Peyer's patch (tissue), 4 donors: ENCODE measurements around the gene XIAP. TPM values are rescaled to one million over a fixed set of nuclear protein-coding genes. Genes with fewer than 3 reads are reported as not detected.
A peak's percentile ranks its signal among the peaks of the same experiment; 100 is the strongest.
"Not testable (repeated sequence)": the region's sequence is repeated elsewhere in the genome, so short reads cannot be mapped to it uniquely, and the experiment has no call there.

Experiments used
- DNase-seq, 3 donors: peaks; one replicate each; pipeline ENCODE4 v3.0.0-alpha.2; 2017 to 2019
- H3K27ac ChIP-seq, 4 donors: fragments of 200-600 bp; sonication (generic); one replicate each; pipeline ENCODE4 v1.5.1; 2016 to 2019
- H3K27me3 ChIP-seq, 2 donors: fragments of 200-600 bp; sonication (generic); one replicate each; pipeline ENCODE4 v1.5.1; 2019
- H3K36me3 ChIP-seq, 3 donors: fragments of 200-600 bp; sonication (generic); one replicate each; pipeline ENCODE4 v1.5.1; 2016 to 2019
- H3K4me1 ChIP-seq, 4 donors: fragments of 200-600 bp; sonication (generic); one replicate each; pipeline ENCODE4 v1.5.1; 2016 to 2019
- H3K4me3 ChIP-seq, 4 donors: fragments of 200-600 bp; sonication (generic); 1 replicate in 3 of 4; 2 replicates in 1 of 4; pipeline ENCODE4 v1.5.1; 2016 to 2019; ENCODE audit warnings: mild to moderate bottlenecking in 1 of 4
- H3K9me3 ChIP-seq, 4 donors: fragments of 200-600 bp; sonication (generic); one replicate each; pipeline ENCODE4 v1.5.1; 2016 to 2019; ENCODE audit warnings: mild to moderate bottlenecking in 1 of 4
- CTCF ChIP-seq, 6 experiments: fragments of 450-650 bp in 4 of 6; fragments of 200-600 bp in 2 of 6; sonication (generic) in 1 of 6; IDR thresholded peaks; one replicate each; pipeline ENCODE4 v1.5.1; 2017 to 2019; ENCODE audit warnings: antibody characterized with exemption in 6 of 6, mild to moderate bottlenecking in 3 of 6, moderate library complexity in 1 of 6
- POLR2A ChIP-seq, 2 donors: fragments of 450-650 bp; IDR thresholded peaks; one replicate each; pipeline ENCODE4 v1.5.1; 2017; ENCODE audit warnings: antibody characterized with exemption in 2 of 2, mild to moderate bottlenecking in 2 of 2, moderate library complexity in 2 of 2
- total RNA-seq, 4 donors: library from RNA; depleted of rRNA; stranded (reverse); fragments of >200 nt; gene quantifications; one replicate each; pipeline ENCODE4 v1.1.0, GENCODE V29; 2016

The XIAP gene
- 10 to 100 TPM; 27.7 to 46.2 (median 37.9) TPM for total RNA-seq

GRCh38 chrX:123859846-123860838 is at the start of gene XIAP:
XIAP (plus strand) TSS chrX:123860053; CDS start chrX:123885663, 25,610 bp downstream.
- Histone ChIP-seq H3K27me3 (no peaks in the 10 kb centered on the region), H3K36me3 (no peaks in the 10 kb centered on the region), H3K4me3 (peak within 1 kb of the TSS; percentile 52 to 82 (median 74)), H3K27ac (peak within 1 kb of the TSS; percentile 87 to 99 (median 98)), H3K9me3 (no peaks in the 10 kb centered on the region), H3K4me1 (no peaks in the 10 kb centered on the region)
- TF ChIP-seq CTCF (IDR thresholded peaks at IDR 0.05) (peak in 1 of 6 experiments; percentile 14), POLR2A (IDR thresholded peaks at IDR 0.05) (peak; percentile 67)
- peak; percentile 54 to 89 (median 84) for DNase-seq

DNA sequence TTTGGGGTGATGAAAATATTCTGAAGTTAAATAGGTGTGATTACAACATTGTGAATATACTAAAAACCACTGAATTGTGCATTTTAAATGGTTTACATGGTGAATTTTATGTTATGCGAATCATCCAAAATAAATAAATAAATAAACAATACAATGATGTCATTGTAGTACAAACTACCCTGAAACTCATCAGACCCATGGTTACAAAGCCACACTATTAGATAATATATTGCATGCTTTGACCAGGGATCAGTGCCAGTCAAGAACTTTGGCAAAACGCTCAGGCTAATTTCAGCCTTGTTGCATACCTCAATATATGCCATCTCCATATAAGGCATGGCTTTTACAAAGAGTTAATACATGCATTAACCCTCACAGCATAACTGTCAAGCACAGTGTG is 45.5 kb upstream of the XIAP start:
- no peak overlapping the region for H3K27ac ChIP-seq
- no peaks in the 10 kb centered on the region for H3K36me3 ChIP-seq
- H3K4me1 ChIP-seq, result no peaks in the 10 kb centered on the region
- TF ChIP-seq POLR2A (IDR thresholded peaks at IDR 0.05) (no peak), CTCF (IDR thresholded peaks at IDR 0.05) (no peak)
- H3K9me3 ChIP-seq, result no peaks in the 10 kb centered on the region
- DNase-seq, result no peak
- no peak overlapping the region for H3K4me3 ChIP-seq
- no peaks in the 10 kb centered on the region for H3K27me3 ChIP-seq

GRCh38 chrX:123814934-123815394 is 44.9 kb upstream of the XIAP start:
- not testable (repeated sequence) for H3K36me3 ChIP-seq, H3K4me1 ChIP-seq, H3K4me3 ChIP-seq, H3K27ac ChIP-seq, DNase-seq, H3K27me3 ChIP-seq, H3K9me3 ChIP-seq

DNA sequence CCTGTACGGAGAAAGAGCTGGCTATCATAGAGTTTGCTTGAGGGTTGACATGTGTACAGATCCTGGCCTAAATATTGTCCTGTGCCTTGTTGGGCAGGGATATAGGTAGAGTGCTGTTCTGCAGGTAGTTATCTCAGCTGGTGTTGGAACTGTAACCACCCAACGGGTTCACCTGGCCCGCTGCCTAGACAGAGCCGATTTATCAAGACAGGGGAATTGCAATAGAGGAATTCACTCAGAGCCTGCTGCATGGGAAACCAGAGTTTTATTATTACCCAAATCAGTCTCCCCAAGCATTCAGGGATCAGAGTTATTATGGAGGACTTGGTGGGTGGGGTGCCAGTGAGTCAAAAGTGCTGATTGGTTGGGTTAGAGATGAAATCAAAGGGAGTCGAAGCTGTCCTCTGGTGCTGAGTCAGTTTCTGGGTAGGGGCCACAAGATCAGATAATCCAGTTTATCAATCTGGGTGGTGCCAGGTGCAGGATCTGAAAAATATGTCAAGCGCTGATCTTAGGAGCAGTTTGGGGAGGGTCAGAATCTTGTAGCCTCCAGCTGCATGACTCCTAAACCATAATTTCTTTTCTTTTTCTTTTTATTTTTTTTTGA is 42.5 kb upstream of the XIAP start:
- Histone ChIP-seq H3K27ac (peak overlapping the region in 2 of 4 donors; percentile 17 to 75), H3K27me3 (no peaks in the 10 kb centered on the region), H3K36me3 (no peaks in the 10 kb centered on the region), H3K9me3 (no peaks in the 10 kb centered on the region), H3K4me3 (no peak overlapping the region), H3K4me1 (no peaks in the 10 kb centered on the region)
- DNase-seq, result peak in 2 of 3 donors; percentile 53 to 62
- no peak for TF ChIP-seq POLR2A (IDR thresholded peaks at IDR 0.05)

DNA sequence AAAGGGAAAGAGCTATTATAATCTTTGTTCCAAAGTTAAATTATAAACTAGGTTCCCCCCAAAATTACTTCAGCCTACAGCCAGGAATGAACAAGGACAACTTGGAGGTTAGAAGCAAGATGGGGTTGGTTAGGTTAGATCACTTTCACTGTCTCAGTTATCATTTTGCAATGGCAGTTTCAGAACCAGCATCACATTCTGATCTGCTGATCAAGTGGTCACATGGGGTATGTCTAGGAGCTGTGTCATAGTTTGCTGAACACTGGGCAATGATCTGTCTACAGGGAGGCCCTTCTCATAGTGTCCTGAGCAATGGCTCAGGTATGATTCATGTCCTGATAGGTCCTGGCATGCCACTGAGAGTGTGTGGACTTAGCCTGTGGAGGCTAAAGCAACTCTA is 41.6 kb upstream of the XIAP start:
- Histone ChIP-seq H3K27me3 (no peaks in the 10 kb centered on the region), H3K9me3 (no peaks in the 10 kb centered on the region), H3K4me3 (no peak overlapping the region), H3K27ac (peak overlapping the region in 1 of 4 donors; percentile 75), H3K36me3 (no peaks in the 10 kb centered on the region), H3K4me1 (no peaks in the 10 kb centered on the region)
- peak in 1 of 3 donors; percentile 57 for DNase-seq
- no peak for TF ChIP-seq CTCF (IDR thresholded peaks at IDR 0.05)
- no peak for TF ChIP-seq POLR2A (IDR thresholded peaks at IDR 0.05)

DNA sequence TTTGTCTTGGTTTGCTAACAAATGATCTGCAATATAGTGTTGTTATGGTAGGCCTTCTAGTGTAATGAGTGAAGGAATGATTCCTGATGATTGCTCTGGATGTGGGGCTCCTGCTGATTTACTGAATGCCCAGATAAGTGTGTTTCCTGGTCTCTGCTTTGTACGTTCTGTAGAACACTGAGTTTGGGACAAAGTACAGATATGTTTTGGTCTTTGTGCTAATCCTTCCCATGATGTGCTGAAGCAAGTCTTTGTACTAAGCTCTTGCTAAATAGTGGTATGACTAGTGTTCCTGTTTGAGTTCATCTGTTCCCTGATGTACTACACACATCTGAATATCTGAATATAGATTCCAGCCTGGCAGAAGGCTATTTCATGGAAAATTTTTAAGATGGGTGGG is 36.9 kb upstream of the XIAP start:
- Histone ChIP-seq H3K4me3 (no peak overlapping the region), H3K9me3 (no peaks in the 10 kb centered on the region), H3K4me1 (no peaks in the 10 kb centered on the region), H3K36me3 (no peaks in the 10 kb centered on the region), H3K27me3 (no peaks in the 10 kb centered on the region), H3K27ac (peak overlapping the region in 3 of 4 donors; percentile 22 to 82 (median 67))
- no peak for DNase-seq
- TF ChIP-seq POLR2A (IDR thresholded peaks at IDR 0.05) (no peak), CTCF (IDR thresholded peaks at IDR 0.05) (no peak)
